Ascending aorta (tissue), 2 donors: ENCODE measurements around the gene ZNF546. TPM values are rescaled to one million over a fixed set of nuclear protein-coding genes. Genes with fewer than 3 reads are reported as not detected.
"Not testable (repeated sequence)": the region's sequence is repeated elsewhere in the genome, so short reads cannot be mapped to it uniquely, and the experiment has no call there.

ENCODE experiments used
- DNase-seq, 2 donors: peaks; one replicate each; pipeline ENCODE4 v3.0.0-alpha.2; 2019; ENCODE audit warnings: low spot score in 2 of 2
- H3K27ac ChIP-seq, 2 donors: fragments of 200-600 bp; sonication (generic); one replicate each; pipeline ENCODE4 v1.5.1; 2016 to 2017; ENCODE audit warnings: mild to moderate bottlenecking in 1 of 2
- H3K27me3 ChIP-seq: fragments of 200-600 bp; sonication (generic); one replicate; pipeline ENCODE4 v1.5.1; 2017
- H3K36me3 ChIP-seq, 2 donors: fragments of 200-600 bp; sonication (generic); one replicate each; pipeline ENCODE4 v1.5.1; 2016
- H3K4me1 ChIP-seq, 2 donors: fragments of 200-600 bp; sonication (generic); one replicate each; pipeline ENCODE4 v1.5.1; 2016 to 2017; ENCODE audit warnings: mild to moderate bottlenecking in 1 of 2
- H3K4me3 ChIP-seq, 2 donors: fragments of 200-600 bp; sonication (generic); one replicate each; pipeline ENCODE4 v1.5.1; 2016 to 2017; ENCODE audit warnings: mild to moderate bottlenecking in 1 of 2
- H3K9me3 ChIP-seq, 2 donors: fragments of 200-600 bp; sonication (generic); one replicate each; pipeline ENCODE4 v1.5.1; 2016
- intact Hi-C: fragments of 100-400 bp; cut with DNase I; formaldehyde crosslinking; loops from one replicate; pipeline ENCODE4 v1.15.1; 2023
- total RNA-seq: library from RNA; depleted of rRNA; stranded (reverse); fragments of >200 nt; gene quantifications from one replicate; pipeline ENCODE4 v1.1.0, GENCODE V29; 2016
- TF ChIP-seq, protein P1 (sequence below), 3 experiments: fragments of 200-600 bp in 2 of 3; fragments of 450-650 bp in 1 of 3; sonication (generic) in 2 of 3; IDR thresholded peaks; one replicate each; pipeline ENCODE4 v1.5.1; 2016 to 2019; ENCODE audit warnings: antibody characterized with exemption in 3 of 3, mild to moderate bottlenecking in 1 of 3, moderate library complexity in 1 of 3

The ZNF546 gene
- total RNA-seq, 1 donor from 2014 or later, result 3.0 TPM

DNA sequence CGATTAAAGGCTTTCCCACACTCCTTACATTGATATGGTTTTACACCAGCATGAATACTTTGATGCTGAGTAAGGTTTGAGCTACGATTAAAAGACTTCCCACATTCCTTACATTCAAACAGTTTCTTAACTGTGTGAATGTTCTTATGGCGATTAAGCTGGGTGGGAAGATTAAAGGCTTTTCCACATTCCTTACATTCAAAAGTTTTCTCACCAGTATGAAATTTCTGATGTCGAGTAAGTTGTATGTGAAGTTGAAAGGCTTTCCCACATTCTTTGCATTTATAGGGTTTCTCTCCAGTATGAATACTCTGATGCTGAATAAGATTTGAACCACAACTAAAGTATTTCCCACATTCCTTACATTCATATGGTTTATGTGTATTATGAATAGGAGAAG, 39.1 kb downstream of the ZNF546 start:
- H3K36me3 ChIP-seq, result peaks cover 5 to 11% of the 10 kb centered on the region in 2 donors
- no peak overlapping the region for H3K27ac ChIP-seq
- intact Hi-C loops, result no loop called here
- peaks cover 67 to 74% of the 10 kb centered on the region in 2 donors for H3K9me3 ChIP-seq
- DNase-seq, result no peak
- TF ChIP-seq, protein P1, sequence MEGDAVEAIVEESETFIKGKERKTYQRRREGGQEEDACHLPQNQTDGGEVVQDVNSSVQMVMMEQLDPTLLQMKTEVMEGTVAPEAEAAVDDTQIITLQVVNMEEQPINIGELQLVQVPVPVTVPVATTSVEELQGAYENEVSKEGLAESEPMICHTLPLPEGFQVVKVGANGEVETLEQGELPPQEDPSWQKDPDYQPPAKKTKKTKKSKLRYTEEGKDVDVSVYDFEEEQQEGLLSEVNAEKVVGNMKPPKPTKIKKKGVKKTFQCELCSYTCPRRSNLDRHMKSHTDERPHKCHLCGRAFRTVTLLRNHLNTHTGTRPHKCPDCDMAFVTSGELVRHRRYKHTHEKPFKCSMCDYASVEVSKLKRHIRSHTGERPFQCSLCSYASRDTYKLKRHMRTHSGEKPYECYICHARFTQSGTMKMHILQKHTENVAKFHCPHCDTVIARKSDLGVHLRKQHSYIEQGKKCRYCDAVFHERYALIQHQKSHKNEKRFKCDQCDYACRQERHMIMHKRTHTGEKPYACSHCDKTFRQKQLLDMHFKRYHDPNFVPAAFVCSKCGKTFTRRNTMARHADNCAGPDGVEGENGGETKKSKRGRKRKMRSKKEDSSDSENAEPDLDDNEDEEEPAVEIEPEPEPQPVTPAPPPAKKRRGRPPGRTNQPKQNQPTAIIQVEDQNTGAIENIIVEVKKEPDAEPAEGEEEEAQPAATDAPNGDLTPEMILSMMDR (IDR thresholded peaks at IDR 0.05), result no peak
- no peaks in the 10 kb centered on the region for H3K4me1 ChIP-seq
- H3K27me3 ChIP-seq, result no peaks in the 10 kb centered on the region
- H3K4me3 ChIP-seq, result no peak overlapping the region

DNA sequence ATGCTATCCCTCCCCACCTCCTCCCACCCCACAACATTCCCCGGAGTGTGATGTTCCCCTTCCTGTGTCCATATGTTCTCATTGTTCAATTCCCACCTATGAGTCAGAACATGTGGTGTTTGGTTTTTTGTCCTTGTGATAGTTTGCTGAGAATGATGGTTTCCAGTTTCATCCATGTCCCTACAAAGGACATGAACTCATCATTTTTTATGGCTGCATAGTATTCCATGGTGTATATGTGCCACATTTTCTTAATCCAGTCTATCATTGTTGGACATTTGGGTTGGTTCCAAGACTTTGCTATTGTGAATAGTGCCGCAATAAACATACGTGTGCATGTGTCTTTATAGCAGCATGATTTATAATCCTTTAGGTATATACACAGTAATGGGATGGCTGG, 41.2 kb downstream of the ZNF546 start:
- H3K27ac ChIP-seq, H3K4me3 ChIP-seq, intact Hi-C loops, H3K27me3 ChIP-seq, H3K4me1 ChIP-seq, DNase-seq: not testable (repeated sequence)
- peaks cover 5 to 11% of the 10 kb centered on the region in 2 donors for H3K36me3 ChIP-seq
- H3K9me3 ChIP-seq, result peaks cover 51 to 60% of the 10 kb centered on the region in 2 donors

DNA sequence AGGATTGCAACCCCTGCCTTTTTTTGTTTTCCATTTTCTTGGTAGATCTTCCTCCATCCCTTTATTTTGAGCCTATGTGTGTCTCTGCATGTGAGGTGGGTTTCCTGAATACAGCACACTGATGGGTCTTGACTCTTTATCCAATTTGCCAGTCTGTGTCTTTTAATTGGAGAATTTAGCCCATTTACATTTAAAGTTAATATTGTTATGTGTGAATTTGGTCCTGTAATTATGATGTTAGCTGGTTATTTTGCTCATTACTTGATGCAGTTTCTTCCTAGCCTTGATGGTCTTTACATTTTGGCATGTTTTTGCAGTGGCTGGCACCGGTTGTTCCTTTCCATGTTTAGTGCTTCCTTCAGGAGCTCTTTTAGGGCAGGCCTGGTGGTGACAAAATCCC, 44.9 kb downstream of the ZNF546 start:
- H3K9me3 ChIP-seq, result peaks cover 44 to 60% of the 10 kb centered on the region in 2 donors
- H3K4me3 ChIP-seq, H3K27ac ChIP-seq, DNase-seq, intact Hi-C loops, H3K4me1 ChIP-seq, H3K27me3 ChIP-seq: not testable (repeated sequence)
- peaks cover 37% of the 10 kb centered on the region in 2 donors for H3K36me3 ChIP-seq

DNA sequence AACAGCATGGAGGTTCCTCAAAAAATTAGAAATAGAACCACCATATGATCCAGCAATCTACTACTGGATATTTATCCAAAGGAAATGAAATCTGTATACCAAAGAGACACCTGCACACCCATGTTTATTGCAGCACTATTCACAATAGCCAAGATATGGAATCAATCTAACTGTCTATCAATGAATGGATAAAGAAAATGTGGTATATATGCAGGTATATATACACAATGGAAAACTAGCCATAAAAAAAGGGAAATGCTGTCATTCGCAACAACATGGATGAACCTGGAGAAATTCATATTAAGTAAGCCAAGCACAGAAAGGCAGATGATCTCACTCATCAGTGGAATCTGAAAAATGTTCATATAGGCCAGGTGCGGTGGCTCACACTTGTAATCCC, 56.6 kb downstream of the ZNF546 start:
- Histone ChIP-seq H3K27ac (no peak overlapping the region), H3K27me3 (no peaks in the 10 kb centered on the region), H3K4me3 (no peak overlapping the region), H3K36me3 (peaks cover 18 to 25% of the 10 kb centered on the region in 2 donors), H3K4me1 (peaks cover 0 to 2% of the 10 kb centered on the region in 2 donors), H3K9me3 (peaks cover 0 to 41% of the 10 kb centered on the region in 2 donors)
- intact Hi-C loops, result no loop called here
- TF ChIP-seq, protein P1 (IDR thresholded peaks at IDR 0.05), result no peak
- DNase-seq, result no peak

DNA sequence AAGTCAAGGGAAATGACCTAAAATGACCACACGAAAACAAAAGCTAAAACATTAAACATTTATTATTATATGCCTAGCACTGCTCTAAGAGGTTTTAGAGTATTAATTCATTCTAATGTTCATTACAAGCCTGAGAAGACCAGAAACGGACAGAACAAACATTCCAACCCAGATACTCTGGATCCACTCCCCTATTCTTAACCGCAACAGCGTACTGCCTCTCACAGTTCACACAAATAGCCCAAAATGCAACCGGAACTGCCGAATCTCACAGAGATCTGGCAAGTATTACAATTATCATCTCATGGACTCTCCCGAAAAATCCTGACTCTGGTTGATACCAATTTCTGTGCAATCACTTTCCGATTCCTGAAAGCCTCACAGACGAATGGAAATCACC, 57.8 kb downstream of the ZNF546 start:
- peaks cover 6 to 14% of the 10 kb centered on the region in 2 donors for H3K36me3 ChIP-seq

DNA sequence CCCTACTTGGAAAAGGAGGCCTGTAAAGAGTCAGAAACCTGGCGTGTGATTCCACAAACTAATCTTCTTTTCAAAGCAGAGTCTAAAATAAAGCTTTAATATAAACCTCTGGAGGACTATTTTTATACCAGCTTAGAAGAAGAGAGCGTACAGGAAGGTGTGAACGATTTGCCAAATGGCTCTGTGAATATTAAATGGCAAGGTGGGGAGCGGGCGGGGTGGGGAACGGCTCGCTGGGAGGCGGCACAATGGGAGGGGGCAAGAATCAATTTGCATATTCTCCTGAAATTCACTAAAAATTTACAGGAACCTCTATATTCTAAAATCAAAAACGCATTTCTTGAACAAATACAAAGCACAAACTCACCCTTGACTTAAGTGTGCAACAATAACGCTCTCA, 58.2 kb downstream of the ZNF546 start:
- intact Hi-C loops, result no loop called here
- TF ChIP-seq, protein P1 (IDR thresholded peaks at IDR 0.05), result no peak
- H3K27me3 ChIP-seq, result no peaks in the 10 kb centered on the region
- peaks cover 0 to 41% of the 10 kb centered on the region in 2 donors for H3K9me3 ChIP-seq
- H3K4me1 ChIP-seq, result peaks cover 0 to 2% of the 10 kb centered on the region in 2 donors
- H3K4me3 ChIP-seq, result peak overlapping the region; percentile 69 to 73
- H3K36me3 ChIP-seq, result peaks cover 3 to 10% of the 10 kb centered on the region in 2 donors
- no peak for DNase-seq
- no peak overlapping the region for H3K27ac ChIP-seq

More for the DNA sequence above, 57.8 kb downstream of the ZNF546 start:
- intact Hi-C loops, result no loop called here
- DNase-seq, result no peak
- peaks cover 0 to 41% of the 10 kb centered on the region in 2 donors for H3K9me3 ChIP-seq
- H3K4me3 ChIP-seq, result peak overlapping the region; percentile 69 to 73
- no peak overlapping the region for H3K27ac ChIP-seq
- TF ChIP-seq, protein P1 (IDR thresholded peaks at IDR 0.05), result no peak
- H3K4me1 ChIP-seq, result peaks cover 0 to 2% of the 10 kb centered on the region in 2 donors
- H3K27me3 ChIP-seq, result no peaks in the 10 kb centered on the region
